HG03469 (cell line): Measurements from ENCODE around the gene TF.
"Not testable (repeated sequence)": the region's sequence is repeated elsewhere in the genome, so short reads cannot be mapped to it uniquely, and the experiment has no call there.

ENCODE experiments used
- ATAC-seq: cut with Tn5 transposase; IDR thresholded peaks from one replicate; pipeline ENCODE4 v1.9.1; 2021; ENCODE audit warnings: mild to moderate bottlenecking, moderate library complexity, moderate number of reproducible peaks; ENCODE audit not compliant: unreplicated experiment

The TF gene

DNA sequence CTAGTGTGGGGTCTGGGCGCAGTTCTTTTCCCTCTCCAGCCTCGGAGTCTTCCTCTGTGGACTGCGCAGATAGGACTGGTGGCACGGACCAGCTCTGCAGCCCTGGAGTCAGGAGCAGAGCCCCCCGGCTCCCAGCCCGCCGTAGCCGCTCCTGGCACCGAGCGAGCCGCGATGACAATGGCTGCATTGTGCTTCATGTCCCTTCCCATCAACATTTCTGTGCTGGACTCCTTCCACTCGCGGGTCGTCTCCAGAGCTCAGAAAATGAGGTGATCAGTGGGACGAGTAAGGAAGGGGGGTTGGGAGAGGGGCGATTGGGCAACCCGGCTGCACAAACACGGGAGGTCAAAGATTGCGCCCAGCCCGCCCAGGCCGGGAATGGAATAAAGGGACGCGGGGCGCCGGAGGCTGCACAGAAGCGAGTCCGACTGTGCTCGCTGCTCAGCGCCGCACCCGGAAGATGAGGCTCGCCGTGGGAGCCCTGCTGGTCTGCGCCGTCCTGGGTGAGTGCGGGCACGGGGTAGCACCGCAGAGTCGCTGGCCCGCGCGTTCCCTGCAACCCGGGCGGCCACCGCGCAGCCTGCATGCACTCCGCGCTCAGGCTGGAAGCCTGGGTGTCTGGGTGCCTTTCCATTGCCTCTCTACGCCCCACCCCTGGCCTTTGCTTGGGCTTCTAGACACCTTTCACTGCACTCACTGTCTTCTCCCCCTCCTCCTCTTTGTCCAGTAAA is at the start of gene TF:
TF (plus strand) TSS at position 413 of the 731 bp plus-strand sequence; CDS start at position 461, 48 bp downstream.
- ATAC-seq, result no peak

DNA sequence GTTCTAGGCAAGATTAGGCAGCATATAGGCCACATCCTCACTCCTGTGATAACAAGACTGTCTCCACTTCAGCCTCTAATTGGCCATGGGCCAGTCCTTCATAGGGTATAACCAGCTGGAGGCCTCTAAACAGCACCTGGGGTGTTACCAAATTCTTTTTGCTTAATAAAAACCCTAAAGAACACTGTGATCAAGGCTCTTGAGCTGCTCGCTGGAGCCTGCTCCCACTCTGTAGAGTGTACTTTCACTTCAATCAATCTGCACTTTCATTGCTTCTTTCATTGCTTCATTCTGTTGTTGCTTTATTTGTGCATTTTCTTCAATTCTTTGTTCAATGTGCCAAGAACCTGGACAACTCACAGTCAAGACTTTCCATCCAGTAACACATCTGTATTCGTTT is 48.2 kb upstream of the TF start:
- no peak for ATAC-seq

DNA sequence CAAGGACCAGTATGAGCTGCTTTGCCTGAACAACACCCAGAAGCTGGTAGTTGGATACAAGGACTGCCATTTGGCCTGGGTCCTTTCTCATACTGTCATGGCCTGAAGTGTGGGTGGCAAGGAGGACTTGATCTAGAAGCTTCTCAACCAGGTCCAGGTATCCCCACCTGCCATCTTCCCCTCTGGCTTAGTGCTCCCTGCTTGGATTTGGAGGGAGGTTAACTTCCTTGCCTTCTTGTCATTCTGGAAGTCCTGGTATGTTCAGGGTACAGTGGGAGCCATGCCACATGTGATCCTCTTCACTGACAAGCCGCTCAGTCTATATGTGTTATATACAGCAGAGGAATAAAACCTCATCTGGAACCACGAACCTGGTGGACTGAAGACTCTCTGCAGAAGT is 46.7 kb upstream of the TF start:
- no peak for ATAC-seq

DNA sequence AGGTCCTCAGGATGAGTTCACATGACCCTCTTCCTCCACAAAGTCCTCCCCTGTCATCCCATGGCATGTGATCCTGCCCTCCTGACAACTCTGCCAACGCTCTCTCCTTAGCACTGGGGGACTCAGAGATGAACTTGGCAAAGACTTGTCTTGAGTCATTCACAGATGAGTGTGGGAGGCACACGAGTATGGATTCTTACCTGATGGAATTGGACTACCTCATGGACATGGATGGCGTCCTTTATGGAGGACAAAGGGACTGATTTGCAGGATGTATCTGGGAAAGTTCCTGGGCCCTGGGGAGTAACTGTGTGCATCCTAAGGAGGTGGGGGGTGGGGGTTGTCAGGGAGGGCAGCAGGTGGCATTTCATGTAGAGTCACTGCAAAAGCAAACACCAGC is 46.3 kb upstream of the TF start:
- no peak for ATAC-seq

DNA sequence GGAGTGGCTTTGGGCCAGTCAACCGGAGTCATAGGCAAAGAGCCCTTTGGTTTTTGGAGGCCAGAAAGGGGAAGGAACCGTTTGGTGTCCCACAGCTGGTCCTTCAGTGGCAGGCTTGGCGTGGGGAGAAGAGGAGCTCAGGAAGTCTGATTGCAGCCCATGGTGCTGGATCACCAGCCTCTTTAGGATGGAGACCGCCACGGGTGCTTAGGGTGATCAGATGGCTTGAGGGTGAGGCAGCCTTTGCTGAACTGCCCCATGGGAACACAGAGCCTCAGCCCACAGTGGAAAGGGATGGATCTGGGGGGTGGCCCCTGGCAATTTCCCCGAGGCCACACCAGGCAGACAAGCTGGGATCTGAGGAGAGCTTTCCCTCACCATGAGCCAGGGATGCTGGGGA is 45.8 kb upstream of the TF start:
- no peak for ATAC-seq

DNA sequence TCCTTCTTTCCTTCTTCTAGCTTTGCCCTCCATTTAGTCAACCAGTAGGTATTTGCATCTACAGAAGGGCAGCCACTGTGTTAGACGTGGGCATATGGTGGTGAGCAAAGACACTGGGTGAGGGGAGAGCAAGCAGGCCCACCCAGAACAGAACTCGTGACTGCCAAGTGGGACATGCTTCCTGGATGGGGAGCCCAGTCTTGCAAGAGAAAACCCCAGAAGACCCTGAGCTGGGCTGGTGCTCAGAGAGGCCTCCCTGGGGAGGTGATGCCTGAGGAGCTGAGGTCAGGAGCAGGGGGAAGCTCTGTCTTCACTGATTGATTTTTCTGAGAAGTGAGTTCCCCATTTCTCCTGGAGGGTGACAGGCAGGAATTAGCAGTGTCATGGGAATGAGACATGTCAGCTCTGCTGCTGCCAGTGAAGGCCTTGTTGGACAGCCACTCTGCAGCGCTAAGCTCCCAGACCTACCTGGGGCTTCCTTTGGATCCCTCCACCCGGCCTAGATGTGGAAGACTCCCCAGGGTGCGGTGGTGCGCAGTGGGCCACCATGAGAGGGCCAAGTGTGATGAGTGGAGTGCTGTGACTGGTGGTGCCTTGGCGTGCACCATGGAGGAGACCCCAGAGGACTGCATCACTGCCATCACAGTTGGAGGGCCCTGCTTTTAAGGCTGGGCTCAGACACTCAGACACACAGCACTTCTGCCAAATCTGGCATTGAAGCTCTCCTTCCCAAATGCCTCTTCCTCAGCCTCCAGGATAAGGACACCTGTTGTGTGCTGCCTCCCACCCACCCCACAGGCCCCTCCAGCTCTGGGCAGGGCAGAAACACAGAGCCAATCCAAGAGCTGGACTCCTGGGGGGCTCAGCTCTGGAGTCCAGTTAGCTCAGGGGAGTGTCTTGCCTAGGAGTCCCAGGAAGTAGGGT is 44.5 kb upstream of the TF start:
- no peak for ATAC-seq

DNA sequence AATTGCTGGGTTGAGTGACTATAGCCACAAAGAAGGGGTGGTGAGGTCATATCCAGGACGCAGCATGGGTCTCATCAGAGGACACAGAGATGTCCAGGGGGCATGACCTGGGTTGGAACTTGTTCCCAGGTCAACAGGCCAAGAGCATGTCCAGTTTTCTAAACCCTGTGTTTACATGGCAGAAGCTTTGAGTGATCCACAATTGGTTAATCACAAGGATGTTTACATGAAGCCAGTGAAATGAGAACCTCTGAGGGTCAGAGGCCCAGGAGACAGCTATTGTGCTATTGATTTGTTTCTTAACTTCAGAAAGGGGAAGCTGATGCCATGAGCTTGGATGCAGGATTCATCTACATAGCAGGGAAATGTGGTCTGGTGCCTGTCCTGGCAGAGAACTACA is 42.3 kb upstream of the TF start:
- ATAC-seq, result no peak

DNA sequence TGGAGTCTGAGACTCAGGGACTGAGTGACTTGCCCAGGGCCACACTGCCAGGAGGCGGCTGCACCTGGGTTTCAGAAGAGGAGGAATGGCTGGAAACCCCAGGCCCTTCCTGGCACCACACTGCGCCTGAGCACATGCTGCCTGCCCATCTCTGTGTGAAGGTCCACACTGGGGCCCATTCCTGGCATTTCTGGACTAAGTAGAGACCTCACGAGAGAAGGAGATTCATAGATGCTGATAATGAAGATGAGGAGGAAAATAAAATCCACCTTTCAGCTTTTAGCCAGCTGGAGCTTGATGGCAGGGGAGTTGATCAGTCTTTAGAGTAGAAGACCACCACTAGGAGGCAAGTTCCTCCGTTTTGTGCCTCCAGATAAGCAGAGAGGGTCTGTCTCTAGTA is 40.2 kb upstream of the TF start:
- ATAC-seq, result no peak

DNA sequence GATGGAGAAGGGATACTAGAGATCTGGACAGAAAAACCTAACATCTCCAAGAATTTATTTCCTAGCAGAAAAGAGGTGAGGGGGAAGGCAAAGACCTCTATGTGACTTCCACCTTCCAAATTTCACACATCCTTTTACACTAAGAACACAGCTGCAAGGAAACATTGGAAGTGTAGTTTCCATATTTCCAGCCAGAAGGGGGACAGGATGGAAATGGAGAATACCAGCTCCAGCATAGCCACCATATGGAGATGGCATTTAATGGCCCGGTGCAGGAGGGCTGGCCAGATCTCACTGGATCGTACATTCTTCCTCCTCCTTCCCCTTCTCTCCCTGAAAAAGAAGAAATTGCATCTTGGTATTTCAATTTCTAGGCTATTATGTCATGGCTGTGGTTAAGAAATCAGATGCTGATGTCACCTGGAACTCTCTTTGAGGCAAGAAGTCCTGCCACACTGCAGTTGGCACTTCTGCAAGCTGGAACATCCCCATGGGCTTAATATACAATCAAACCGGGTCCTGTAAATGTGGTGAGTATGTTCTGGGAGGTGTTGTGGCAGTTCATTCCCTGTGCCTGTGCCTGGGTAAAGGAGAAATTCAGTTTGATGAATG is 36.9 kb upstream of the TF start:
- no peak for ATAC-seq

DNA sequence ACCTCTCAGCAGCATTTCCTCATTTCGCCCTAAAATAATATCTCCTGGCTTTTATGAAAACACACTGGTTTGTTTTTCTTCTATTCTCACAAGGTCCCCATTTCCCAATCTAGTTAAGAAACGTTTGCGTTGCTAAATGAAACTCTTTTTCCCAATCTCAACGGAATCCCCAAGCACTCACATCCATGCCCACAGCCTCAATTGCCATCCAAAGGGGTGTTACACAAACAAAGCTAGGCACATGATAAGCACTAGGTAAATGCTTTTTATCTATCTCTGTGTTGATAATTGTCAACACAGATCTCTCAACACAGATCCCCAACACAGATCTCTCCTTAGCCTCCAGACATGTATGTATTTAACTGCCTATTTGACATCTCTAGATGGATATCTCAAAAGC is 35.2 kb upstream of the TF start:
- ATAC-seq, result no peak

DNA sequence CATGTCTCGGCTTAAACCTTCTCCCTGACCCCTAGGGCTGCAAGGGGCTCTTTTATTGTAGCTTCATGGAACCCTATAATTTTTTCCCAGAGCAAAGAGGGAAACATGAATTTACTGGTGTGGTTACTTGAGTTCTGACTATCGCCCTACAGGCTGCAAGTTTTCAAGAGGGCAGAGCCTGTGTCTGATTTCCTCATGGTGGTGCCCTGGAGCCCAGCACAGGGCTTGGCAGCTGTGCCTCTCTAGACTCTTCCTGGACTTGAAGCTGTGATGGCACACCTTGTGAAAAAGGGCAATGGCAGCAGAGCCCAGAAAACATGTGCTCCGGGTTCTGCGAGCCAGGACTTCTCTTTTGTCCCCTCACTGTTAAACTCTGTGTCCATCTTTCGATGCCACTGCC is 34.2 kb upstream of the TF start:
- no peak for ATAC-seq

DNA sequence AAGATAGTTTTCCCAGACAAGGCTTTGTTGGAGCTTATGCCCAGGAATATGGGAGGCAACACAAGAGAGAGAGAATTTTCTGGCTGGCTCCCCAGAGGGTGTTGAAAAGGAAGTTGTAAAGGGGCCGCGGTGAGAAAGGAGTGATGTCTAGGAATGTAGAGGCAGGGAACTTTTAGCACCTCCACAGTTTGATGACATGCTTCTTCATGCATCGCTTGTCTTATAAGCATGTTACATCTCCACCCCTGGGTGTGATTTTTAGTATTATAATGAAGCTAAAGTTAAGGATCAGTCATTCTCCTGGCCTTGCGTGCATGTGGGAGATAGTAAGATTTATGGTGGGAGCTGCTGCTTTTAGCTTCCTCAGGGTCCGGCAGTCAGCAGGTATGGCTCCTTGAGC is 32.8 kb upstream of the TF start:
- ATAC-seq, result no peak

DNA sequence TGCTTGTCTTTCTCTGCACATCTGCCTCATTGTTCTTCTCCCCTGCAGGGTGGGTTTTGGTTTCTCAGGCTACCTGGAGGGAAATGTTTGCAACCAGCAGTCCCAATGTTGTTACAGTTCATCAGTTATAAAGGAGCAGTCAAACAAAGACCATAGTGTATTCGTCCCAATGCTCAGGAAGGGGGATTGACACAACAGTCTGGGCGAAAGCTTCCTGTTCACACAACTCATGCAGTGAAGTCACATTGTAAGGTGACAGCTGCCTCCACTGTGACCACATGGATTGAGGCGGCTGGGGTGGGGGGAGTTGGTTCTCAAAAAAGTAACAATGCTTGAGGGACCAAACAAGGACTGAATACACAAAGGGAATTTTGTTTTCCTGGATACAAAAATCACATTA is 28.8 kb upstream of the TF start:
- no peak for ATAC-seq

DNA sequence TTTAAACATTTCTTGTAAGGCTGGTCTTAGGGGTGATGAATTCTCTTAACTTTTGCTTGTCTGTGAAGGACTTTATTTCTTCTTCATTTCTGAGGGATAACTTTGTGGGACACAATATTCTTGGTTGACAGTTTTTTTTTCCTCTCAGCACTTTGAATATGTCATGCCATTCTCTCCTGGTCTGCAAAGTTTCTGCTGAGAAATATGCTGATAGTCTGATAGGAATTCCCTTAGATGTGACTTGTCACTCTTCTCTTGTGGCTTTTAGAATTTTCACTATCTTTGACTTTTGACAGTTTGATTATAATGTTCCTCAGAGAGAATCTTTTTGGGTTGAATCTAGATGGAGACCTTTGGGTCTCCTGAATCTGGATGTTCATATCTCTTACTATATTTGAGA is 23.3 kb upstream of the TF start:
- no peak for ATAC-seq

DNA sequence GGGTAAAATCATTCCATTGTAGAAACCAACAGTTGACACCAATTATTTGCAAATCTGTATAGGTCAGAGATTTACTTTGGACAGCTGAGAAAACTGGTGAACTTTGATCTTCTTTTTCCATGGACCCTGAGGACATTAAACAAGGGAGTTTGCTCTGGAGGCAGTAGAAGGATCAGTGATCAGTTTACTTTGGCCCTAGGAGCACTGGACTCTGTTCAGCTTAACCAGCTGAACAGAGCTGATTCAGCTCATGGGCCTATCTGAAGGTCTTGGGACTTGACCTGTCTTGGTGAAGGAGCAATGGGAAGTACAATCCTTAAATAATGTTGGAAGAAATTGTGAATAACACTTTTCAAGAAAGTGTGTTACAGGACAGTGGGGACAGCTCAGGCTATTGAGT is 15.2 kb upstream of the TF start:
- ATAC-seq, result no peak

DNA sequence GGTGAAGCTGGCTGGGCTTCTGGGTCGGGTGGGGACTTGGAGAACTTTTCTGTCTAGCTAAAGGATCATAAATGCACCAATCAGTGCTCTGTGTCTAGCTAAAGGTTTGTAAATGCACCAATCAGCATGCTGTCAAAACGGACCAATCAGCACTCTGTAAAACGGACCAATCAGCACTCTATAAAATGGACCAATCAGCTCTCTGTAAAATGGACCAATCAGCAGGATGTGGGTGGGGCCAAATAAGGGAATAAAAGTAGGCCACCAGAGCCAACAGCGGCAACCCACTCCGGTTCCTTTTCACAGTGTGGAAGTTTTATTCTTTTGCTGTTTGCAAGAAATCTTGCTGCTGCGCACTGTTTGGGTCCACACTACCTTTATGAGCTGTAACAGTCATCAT is 14.0 kb upstream of the TF start:
- ATAC-seq, result not testable (repeated sequence)

DNA sequence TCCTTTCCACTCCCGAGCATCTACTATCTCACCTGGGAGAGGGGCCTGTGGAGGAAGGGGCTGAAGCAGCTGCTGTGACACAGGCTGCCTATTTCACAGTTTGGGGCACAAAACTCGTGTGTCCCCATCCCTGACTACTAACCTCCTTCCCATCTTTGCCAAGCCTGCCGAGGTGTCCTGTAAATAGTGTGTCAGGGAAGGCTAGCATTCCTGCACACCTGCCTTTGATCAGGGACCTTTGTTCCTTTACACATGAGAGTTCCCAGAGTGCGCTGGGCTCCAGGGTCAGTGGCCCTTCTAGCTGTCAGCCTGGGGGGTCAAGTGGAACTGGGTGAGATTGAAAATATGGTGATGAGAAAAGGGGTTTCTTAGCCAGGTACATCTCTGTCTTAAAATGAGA is 13.0 kb upstream of the TF start:
- no peak for ATAC-seq

DNA sequence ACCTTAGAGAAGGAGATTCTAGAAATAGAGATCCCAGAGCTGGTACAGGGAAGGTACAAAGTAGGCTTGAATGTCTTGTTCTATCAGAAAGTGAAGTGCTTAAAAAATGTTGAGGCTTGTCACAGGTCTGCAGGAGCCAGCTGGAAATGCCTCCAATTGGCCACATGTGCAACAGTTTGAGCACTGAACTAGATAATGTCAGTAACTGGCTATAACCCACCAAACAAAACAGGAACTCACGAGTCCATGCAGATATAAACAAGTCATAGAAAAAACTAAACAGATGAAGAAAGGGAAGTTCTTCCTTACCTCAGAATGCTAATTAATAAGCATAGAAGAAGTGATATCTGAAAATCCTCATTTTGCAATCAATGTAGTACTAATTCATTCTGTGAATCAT is 11.9 kb upstream of the TF start:
- ATAC-seq, result no peak

DNA sequence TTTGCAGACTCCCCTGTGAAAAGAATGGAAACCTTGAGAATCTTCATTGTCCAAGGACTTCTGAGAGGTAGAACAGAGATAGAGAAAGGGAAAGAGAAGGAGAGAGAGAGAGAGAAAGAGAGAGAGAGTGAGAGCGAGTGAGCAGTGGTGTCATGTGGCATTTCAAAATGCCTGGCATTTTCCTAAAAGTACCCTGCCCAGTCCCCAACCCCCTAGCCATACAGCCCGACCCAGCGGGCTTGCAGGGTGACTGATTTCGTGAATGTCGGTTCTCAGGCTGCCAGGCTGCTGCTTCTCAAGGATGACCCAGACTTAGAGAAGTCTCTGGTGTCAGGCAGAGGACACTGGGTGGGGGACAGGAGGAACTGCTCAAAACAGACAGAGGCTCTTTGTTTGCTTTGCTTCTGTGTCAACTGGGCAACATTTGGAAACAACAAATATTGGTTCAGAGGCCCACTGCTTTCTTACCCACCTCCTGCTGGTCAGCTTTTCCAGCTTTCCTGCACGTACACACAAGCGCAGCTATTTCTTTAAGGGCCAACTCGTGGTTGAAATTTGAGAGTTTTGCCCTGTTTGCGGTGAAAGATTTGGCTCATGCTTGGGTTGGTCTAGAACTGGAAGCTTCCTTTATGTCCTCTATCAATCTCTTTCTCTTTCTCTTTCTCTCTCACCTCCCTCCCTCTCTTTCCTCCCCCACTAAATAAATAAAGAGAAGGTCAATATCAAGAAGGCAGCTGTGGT is 3.7 kb upstream of the TF start:
- no peak for ATAC-seq

DNA sequence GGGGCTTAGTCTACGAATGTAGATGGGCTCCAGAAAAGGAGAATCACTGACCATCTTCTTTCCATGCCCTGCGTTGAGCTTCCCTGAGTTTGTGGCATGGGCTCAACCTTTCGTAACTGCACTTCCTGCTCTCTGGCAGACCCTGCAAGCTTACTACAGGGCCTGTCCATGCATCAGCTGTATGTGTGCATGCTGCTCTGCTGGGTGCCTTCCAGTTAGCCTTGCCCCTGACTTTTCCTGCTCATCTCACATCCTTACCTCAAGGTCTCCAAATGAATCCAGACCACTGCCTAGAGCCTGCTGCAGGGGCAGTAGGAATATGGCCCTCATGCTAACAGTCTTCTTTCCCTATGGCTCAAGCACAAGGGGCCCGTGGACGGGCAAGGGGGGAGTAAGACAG is 2.0 kb upstream of the TF start:
- no peak for ATAC-seq

DNA sequence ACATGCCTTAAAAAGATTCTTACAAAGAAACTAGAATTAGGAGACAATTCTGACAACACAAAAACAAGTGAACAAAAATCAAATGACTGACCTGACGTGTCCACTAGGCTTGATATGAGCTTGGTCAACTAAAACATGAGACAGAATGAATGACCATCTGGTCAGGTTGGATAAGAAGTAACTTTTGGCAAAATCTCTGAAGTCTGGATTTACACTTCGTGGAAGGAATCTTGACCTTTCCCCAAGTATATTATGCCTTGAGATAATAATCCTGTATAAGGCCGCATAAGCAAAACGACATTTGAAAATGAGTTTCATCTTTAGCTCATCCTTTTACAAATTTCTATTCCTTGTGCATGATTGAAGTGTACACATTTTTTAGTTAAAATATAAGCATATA is 1.1 kb upstream of the TF start:
- no peak for ATAC-seq
